Activated T-cell treated with anti-CD3 and anti-CD28 coated beads for 24 hours (primary cell): ENCODE results near the gene NALCN.

ENCODE experiments used
- DNase-seq: peaks from one replicate; pipeline ENCODE4 v3.0.0-alpha.2; 2020; ENCODE audit warnings: low read depth

The NALCN gene

DNA sequence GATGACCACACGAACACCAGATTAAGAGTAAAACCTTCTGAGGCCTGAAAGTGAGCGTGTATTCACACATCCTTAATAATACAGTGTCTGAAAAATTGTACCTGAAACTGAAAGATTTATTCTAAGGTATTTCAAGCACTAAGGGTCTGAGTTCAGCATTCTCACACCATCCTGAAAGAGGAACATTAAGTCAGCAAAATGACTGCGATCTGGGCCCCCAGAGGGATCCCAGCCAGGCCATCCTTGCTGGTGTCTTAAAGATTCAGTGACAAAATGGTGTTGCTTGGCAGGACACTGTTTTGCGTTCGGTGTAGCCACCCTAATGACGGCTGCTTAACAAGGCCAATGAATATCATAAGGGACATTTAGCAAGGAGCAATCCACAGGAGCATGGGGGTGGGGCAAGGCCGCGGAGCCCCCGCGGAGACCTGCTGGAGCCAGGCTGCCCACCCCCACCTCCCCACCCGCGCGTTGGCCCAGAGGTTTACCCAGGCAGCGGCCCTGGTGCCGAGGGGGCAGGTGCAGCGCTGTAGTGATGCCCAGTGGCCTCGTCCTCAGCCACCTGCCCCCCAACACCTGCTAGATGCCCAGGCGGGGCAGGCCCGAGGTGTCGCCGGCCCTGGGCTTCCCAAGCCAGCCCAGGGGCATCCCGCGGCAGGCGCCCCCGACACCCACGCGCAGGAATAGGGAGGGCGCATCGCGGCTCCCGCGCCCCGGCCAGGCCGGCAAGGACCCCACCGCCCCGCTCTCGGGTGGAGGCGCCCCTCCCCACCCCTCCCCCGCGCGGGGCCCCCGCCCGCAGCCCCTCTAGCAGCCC, 742 bp downstream of the NALCN start:
- DNase-seq: no peak

DNA sequence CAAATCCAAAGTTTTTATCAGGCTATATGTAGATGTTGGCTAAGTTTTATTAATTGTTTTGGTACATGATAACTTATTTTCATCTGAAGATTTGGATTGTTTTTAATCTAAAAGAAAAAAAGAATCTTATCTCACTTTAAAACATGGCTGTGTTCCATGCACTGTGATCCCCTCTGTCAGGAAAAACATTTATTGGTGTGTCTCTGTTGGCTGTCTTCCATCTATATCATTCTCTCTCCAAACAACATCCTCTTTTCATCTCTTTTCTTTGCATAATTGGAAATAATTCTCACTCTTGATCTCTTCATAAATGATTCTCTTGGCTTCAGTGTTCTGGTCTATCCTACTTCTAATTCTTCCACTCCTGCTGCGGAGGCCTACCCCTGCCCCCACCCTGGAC, 4.2 kb downstream of the NALCN start:
- DNase-seq: no peak

DNA sequence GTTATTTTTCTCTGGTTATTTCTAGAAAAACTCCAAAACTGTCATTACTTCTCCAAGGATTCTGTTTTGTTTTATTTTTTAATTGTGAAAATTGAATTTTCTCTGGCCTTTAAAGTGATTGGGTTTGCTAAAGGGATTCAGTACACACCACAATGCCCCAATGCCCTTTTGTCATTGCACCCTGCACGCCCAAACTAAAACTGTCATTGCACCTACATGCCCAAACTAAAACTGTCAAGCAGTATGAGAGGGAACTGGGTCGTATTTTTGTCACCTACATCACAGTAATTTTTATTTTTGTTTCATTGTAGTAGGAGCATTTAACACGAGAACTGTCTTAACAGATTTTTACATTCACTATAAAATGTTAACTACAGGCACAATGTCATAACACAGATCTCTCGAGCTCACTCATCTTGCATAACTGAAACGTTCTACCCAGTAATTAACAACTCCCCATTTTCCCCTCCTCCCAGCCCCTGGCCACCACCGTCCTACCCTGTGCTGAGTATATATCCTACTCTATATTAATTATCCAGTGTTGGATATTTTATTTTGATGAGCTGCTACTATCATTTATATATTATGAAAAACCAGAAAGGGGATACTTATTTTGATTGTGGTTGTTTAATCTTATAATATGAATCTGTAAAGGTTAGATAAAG, 7.2 kb downstream of the NALCN start:
- DNase-seq: no peak

DNA sequence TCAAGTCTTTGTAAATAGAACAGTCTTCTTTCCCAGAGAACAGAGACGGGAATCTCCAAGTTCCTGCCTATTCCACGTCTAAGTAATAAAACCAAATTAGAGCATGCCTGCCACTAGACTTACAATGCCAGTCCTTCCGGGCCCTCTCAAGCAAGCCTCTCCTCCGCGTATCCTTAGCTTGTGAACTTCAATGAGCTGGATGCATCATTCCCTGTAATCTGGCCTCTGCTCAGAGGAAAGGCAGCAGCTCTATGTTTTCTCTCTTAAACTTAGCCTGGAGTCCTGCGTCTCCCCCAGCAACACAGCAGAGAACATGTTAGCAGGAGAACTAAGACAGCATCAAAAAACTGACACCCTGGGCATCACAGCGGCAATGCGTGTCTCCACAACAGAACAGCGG, 8.2 kb downstream of the NALCN start:
- no peak for DNase-seq

DNA sequence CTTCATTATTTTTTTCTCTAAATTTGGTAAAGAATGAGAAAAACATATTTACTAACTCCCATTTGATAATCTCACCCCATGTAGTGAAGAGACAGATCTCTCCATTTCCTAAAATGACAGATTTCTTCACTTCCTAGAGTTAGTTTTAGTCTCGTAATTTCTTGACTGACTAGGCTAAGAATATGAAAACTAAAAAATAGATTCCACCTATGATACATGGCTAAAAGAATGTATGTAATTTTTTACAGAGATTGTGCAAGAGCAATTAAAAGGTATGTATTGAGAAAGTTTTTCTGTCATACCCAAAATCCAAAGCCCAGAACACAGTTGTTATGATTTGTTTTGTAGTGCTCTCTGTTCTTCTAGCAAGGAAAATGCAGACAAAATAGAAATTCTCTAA, 9.5 kb downstream of the NALCN start:
- DNase-seq: no peak

DNA sequence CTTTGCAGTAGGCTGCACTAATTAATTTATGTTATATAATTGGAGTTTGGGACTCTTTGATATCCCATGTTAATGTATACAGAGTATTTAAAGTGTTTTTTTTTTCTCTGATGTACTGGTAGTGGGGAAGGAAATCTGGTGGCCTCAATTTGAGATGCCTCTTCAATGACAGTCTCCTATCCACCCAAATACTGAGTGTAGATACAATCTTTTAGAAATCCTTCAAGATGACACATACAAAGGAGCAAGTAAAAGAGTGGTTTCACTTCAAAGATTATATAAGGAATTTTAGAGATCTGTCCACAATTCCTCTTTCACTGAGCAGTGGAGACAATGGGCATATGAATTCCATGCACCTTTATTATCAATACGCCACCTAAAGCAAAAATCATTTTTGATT, 15.1 kb downstream of the NALCN start:
- no peak for DNase-seq

DNA sequence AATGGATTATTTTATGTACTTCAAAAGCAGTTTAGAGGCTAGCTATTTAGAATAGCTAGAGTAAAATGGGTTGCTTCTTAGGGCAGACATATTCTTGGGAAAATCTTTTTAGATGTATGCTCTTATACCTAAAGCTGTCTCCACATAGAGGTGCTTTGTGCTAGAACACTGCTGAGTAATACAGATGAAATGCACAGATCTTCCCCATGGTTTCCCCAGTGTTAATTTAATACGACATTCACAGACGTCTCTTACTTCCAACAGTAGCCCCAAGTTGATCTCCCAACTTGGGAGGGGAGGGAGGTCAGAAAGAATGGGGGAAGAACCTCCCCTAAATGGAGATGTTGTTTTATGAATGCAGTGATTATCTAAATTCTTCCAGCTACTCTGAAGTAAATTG, 16.9 kb downstream of the NALCN start:
- no peak for DNase-seq

DNA sequence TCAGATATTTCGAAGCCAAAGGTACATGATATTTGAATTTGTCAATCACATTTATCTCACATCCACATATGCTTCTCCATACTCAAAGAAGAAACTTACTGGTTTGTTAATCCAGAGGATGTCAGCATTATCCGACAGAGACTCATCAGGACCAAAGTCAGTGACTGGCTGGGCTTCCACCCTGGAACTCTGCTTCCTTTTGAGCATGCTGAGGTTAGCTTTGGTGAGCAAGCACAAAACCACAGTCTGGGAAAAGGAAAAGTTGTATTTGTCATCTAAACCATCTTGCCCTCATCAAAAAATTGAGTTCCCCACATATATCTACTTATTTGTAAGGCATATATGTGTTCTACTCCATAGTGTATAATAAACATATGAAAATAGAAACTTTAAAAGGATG, 17.4 kb downstream of the NALCN start:
- DNase-seq: no peak

DNA sequence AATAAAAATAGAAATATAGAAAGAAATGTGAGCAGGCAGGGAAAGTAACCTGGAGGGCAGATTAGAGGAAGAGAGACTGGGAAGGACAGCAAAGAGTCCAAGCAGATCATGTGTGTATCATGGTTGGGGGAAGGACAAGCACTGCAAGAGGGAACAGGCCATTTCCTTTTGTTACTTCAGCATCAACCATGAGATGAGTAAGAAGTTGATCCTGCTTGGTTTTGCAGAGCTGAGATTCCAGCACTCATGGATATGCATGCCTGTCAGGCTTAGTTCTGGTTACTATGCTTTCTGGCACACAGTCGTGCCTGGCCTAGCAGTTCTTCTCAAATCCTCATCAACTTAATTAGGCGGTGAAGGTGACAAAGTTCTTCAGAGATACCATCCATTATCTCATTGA, 18.1 kb downstream of the NALCN start:
- no peak for DNase-seq

DNA sequence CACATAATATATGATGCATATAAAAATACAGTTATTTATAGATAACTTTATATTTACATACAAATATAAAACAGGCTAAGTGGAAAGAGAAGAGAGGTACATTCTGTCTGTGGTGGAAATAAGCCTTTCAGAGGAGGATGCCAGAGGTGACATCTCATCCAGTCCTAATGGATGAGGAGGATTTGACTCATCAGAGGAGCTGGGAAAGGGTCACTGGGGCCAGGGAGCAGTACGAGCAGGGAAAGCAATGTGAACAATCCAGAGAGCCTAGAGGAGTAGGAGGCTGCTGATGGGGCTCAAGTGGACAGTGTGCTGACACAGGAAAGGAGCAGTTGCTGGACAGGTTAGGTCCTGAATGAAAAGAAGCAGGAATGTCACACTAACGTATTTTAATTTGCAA, 18.6 kb downstream of the NALCN start:
- no peak for DNase-seq

DNA sequence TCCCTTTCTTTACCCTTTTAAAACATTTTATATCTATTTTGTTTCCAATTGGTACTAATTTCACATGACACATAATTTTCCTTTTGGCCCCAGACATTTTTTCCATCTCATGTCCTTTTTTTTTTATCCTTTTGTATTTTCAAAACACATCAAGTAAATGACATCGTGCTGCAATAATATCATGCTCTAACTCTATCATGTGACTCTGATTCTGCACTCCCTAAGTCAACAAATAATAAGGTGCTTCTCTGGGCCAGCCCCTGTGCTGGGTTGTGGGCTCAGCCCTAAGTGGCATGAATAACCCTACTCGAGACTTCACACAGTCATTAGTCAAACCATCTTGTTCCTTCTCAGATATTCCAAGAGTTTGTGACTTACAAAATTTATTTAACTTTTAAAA, 21.7 kb downstream of the NALCN start:
- no peak for DNase-seq

DNA sequence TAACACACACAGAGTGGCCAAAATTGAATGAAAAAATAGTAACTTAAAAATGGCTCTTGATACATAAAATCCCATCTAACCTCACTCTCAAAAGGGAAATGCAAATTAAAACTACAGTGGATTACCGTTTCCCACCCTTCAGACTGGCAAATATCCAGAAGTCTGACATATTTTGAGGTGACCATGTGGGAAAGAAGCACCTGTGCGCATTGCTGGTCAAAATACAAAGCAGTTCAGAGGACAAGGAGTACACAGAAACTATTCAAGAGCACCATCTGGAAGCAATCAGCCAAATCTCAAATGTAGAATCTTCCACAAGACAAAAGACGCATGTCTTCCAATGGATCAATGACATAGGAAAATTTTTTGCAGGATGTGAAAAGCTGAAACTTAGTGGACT, 23.2 kb downstream of the NALCN start:
- no peak for DNase-seq

DNA sequence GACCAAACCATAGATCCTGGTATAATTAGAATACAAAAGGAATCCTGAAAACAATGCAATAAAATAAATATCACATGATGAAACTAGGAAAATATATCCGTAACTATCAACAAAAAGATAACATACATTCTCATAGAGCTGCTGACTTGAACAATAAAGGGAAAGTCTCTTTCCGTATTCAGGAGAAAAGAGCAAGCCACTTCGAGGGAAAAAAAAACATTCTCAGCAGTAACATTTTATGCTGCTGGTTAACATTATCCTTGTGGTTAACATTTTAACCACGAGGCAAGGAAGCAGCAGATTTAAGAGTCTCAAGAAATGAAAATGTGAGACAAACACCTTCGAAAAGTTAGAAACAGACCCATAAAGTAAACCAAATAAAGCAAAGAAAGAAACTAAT, 25.8 kb downstream of the NALCN start:
- DNase-seq: no peak

DNA sequence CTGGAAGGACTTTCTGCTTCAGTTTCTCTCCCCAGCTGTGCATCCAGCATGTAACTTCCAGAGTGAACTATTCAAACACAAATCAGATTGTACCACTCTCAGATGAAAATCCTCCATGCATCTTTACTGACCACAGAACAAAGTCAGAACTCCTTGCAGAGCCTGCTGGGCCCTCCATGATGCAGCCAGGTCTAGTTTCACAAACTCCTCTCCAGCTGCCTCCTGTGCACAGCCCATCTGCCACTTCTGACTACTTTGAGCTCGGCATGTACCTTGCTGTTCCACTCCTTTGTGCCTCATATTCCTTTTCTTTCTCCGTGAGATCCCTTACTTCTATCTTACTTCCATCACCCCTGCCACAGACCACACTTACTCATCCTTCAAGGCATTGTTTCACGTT, 31.4 kb downstream of the NALCN start:
- DNase-seq: no peak

DNA sequence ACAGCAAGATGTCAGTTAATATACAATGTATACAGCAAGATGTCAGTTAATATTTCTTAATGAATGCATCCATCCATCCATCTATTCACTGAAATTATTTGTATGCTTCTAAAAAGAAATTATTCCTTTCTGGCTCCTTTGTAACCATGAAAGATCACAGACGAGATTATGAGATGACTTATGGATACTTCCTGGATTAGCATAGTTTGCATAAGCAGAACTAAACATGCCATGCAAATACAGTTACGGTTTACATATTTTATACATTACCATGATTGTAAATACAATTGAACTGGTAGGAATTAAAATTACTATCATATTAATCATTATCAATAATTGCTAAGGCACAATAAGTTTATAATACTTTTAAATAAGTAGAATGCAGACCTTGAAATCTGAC, 32.7 kb downstream of the NALCN start:
- no peak for DNase-seq

DNA sequence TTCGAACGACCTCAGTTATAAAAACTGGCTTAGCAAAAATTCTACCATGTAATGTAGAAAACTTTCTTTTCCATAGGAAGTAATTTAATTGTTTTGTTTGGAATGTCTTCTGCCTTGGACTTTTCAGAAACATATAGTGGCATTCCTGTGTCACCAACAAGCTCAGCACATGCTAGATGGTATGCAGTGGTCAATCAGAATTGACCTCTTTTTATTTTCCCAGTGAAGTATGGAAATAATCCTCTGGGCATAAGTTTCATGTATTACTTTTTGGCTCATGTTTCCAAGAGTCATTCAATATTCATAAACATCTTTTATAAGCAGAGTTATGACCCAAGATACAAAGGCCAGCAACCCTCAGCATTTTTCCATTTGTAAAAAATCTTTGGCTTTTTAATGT, 33.6 kb downstream of the NALCN start:
- no peak for DNase-seq

DNA sequence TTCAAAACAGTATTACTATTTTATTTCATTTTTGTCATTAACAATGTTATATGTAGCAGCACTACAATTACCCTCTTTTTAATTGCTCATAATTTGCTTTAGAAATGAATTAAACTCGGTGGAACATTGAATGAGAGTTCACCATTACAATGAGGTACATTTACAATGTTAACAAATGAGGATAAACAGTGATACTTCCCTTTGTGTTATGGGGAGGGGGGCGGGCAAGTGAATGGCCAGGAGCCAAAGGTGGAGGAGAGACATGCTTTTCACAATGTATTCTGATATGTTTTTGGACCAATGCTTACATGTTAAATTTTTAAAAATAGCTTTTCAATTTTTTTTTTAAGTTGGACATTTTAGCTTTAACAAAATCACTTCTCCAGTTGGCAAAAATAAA, 34.2 kb downstream of the NALCN start:
- DNase-seq: no peak

DNA sequence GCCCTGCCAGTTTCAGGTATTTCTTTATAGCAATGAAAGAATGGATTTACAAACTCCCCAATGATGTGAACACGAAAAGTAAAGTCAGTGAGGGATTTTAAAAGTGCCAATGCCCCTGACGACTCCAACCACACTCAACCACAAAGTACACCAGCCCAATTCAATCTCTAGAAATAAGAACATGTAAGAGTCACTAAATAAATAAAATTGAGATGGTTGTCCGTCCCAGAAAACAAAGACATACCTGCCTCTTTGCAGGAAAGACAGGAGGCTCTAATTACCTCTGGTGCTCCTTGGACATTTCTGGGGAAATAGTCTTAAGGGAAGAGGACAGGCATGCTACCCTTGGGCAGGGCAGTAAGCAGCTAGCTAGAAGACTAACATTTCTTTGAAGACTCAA, 55.8 kb downstream of the NALCN start:
- DNase-seq: no peak

DNA sequence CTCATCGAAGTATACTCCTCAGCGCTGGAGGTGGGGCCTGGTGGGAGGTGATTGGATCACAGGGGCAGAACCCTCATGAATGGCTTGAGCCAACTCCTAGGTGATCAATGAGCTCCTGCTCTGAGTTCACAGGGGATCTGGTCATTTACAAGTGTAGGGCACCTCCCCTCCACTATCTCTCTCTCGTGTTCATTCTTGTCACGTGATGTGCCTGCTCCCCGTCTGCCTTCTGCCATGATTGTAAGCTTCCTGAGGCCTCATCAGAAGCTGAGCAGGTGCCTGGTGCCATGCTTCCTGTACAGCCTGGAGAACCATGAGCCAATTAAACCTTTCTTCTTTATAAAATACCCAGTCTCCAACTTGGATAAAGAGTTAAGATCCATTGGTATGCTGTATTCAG, 61.4 kb downstream of the NALCN start:
- DNase-seq: no peak

DNA sequence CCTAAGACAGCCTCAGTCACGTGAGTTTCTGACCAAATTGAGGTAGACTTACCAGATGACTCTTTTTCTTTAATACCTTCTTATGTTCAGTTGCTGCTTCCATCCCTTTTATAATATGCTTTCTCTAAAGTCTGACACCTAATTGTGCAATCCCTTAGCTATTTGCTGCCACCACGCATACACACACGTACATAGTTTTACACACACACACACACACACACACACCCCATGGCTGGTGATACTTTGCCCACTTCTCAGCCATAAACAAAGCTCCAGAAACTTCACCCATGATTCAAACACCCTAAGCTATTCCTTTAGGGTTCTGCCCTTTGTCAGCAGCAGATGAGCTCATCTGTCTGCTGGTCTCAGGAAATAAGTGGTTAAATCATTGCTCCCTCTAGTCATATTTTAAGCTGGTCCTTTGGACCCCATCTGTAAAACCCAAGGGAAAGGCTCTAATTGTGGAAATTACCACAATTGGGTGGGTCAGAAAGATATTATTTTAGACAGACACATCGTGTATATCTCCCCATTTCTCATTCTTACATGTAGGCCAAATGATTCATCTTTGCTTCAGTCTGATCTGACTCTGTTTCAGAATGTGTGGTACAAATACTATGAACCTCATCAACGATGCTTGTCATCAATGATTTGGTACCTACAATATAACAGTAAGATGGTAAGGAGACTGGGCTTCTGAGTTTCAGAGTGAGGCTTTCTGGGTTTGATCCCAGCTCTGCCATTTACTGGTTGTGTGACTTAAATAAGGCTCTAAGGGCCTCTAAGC, 69.2 kb downstream of the NALCN start:
- DNase-seq: no peak

DNA sequence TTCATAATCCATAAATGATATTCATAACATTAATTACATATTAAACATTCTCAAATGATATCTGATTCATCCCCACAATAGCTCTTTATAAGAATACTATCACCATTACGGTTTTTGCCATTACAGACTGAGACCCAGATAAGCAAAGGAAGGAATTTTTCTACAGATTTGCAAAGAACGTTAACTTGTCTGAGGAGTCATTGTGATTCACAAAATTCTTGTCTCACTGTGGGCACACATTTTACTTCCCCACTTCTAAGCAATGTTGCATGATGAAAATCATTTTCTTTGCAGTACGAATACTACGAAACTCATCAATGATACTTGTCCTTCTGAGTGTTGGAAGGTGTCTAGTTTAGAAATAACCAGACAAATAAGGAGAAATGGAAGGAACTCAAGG, 70.1 kb downstream of the NALCN start:
- DNase-seq: no peak

DNA sequence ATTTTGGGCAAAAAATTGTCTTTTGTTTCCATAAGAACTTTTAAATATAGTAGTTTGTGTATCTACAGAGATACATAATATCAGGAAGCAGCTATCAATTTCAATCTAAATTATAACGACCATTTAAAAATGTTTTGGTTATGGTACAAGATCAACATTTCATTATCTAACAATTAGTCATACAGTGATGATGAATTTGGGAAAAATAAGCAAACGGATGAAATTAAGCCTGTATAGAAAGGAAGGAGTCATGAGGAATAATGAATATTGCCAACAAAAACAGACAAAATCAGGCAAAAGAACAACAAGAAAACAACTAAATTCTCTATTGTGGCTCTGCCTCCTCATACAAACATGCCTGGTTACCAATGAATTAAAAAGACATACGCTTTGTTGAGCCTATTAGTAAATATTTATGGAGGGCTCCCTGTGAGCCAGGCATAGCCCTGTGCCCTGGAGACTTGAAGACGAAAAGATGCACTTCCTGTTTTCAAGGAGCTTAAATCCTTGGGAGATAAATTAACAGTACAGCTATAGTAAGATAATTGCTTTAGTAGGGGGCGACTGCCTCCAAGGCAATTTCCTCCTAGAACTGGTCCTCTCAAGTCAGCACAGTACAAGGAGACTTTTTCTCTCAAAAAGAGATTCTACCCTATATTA, 73.0 kb downstream of the NALCN start:
- DNase-seq: no peak

DNA sequence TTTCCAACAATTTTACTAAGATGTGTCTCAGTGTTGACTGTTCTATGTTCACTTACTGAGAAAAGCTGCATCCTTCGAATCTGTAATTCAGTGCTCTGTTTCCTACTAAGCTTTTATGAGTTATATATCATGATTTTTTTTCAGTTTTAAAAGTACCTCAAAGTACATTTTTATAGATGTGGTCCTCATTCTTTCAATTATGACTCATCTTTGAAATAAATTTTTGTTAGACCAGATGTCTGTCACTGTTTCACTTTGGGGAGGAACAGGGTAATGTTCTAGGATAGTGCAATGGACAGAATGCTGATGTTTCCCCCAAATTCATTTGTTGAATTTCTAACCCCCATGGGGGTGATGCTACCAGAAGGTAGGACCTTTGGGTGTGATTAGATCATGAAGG, 74.8 kb downstream of the NALCN start:
- DNase-seq: no peak
